ENCODE results near the gene SNRNP48. TPM values are rescaled to one million over a fixed set of nuclear protein-coding genes. Genes with fewer than 3 reads are reported as not detected.

The SNRNP48 gene
- total RNA-seq, 4 donors from 2014 or later, result 10.2 to 39.7 (median 14.6) TPM

GRCh38 chr6:7632501-7633290 lies 42.7 kb downstream of the SNRNP48 start:
- Histone ChIP-seq H3K4me3 (no peak overlapping the region), H3K36me3 (no peaks in the 10 kb centered on the region), H3K27ac (no peak overlapping the region), H3K4me1 (no peaks in the 10 kb centered on the region), H3K9me3 (no peaks in the 10 kb centered on the region), H3K27me3 (no peaks in the 10 kb centered on the region)
- TF ChIP-seq CTCF (IDR thresholded peaks at IDR 0.05) (no peak), POLR2A (IDR thresholded peaks at IDR 0.05) (no peak)
- DNase-seq, result no peak
- intact Hi-C loops (cut with DNase I; ENCODE audit: low total_unique reads), result no loop called here

- intact Hi-C loops (cut with DNase I; ENCODE audit: low total_unique reads), result no loop called here
- DNase-seq, result no peak
- Histone ChIP-seq H3K27me3 (no peaks in the 10 kb centered on the region), H3K9me3 (no peaks in the 10 kb centered on the region), H3K4me3 (no peak overlapping the region), H3K27ac (no peak overlapping the region), H3K4me1 (no peaks in the 10 kb centered on the region), H3K36me3 (no peaks in the 10 kb centered on the region)
- TF ChIP-seq POLR2A (IDR thresholded peaks at IDR 0.05), result no peak
- no peak for TF ChIP-seq CTCF (IDR thresholded peaks at IDR 0.05)
Observed at GRCh38 chr6:7633361-7633760, 43.4 kb downstream of the SNRNP48 start.

DNA sequence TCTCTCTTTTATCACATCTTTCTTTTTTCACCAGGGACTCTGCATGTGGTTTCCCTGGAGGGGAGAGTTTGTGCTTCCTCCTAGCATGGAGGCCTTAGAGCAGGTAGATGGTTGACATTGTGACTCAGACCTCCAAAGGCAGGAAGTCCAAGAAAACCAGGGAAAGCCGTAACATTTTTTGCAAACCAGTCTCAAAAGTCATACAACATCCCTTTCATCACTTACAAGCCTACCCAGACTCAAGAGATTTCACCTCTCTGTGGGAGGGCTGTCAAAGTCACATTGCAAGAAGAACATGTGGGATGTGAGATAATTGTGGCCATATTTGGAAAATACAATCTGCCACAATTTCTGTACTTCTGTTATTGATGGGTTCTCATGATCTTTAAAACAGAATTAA lies 46.2 kb downstream of the SNRNP48 start:
- no peaks in the 10 kb centered on the region for H3K27me3 ChIP-seq
- intact Hi-C loops (cut with DNase I; ENCODE audit: low total_unique reads), result no loop called here
- no peaks in the 10 kb centered on the region for H3K36me3 ChIP-seq
- H3K27ac ChIP-seq, result no peak overlapping the region
- H3K4me3 ChIP-seq, result no peak overlapping the region
- H3K9me3 ChIP-seq, result no peaks in the 10 kb centered on the region
- no peak for DNase-seq
- H3K4me1 ChIP-seq, result no peaks in the 10 kb centered on the region
- TF ChIP-seq POLR2A (IDR thresholded peaks at IDR 0.05), result no peak
- TF ChIP-seq CTCF (IDR thresholded peaks at IDR 0.05), result no peak

DNA sequence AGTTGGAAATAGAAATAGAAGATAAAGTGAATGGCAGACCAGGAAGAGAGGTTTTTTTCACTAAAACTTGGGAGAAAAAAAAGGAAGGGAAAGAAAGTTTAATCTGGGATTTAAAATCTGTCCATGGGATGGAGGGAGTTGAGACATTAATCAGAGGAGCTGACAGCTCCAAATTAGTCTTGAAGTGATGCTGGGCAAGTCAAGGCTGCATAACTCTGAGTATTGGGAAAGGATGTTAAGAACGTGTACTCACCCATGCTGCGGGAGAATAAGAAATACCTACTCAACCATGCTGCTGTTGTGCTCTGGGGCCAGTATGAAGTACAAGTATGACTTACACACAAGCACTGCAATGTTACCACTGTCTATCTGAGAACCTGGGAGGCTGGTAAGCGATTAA lies 47.5 kb downstream of the SNRNP48 start:
- H3K9me3 ChIP-seq, result no peaks in the 10 kb centered on the region
- H3K36me3 ChIP-seq, result no peaks in the 10 kb centered on the region
- H3K27ac ChIP-seq, result no peak overlapping the region
- no peaks in the 10 kb centered on the region for H3K27me3 ChIP-seq
- H3K4me3 ChIP-seq, result no peak overlapping the region
- H3K4me1 ChIP-seq, result no peaks in the 10 kb centered on the region
- TF ChIP-seq POLR2A (IDR thresholded peaks at IDR 0.05), result no peak
- no peak for TF ChIP-seq CTCF (IDR thresholded peaks at IDR 0.05)
- no peak for DNase-seq
- intact Hi-C loops (cut with DNase I; ENCODE audit: low total_unique reads), result no loop called here

DNA sequence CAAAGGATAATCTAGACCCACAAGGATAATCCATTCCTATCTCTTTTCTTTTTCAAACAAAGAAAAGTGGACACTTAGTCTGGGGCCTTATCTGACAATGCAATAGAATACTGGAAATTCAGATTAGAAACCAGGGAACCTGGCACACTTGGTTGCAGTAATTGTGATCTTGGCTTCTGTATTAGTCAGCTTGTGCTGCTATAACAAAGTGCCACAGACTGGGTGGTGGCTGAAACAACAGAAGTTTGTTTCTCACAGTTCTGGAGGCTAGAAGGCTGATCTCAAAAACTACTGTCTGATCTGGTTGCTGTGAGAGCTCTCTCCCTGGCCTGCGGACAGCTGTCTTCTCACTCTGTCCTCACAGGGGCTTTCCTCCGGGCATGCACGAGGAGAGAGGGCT lies 49.4 kb downstream of the SNRNP48 start:
- Histone ChIP-seq H3K9me3 (no peaks in the 10 kb centered on the region), H3K36me3 (no peaks in the 10 kb centered on the region), H3K27me3 (no peaks in the 10 kb centered on the region), H3K27ac (no peak overlapping the region), H3K4me1 (no peaks in the 10 kb centered on the region), H3K4me3 (no peak overlapping the region)
- intact Hi-C loops (cut with DNase I; ENCODE audit: low total_unique reads), result no loop called here
- no peak for DNase-seq
- TF ChIP-seq POLR2A (IDR thresholded peaks at IDR 0.05) (no peak), CTCF (IDR thresholded peaks at IDR 0.05) (no peak)

Data from uterus (tissue), 4 donors.